Stomach (tissue), 4 donors: ENCODE results near the gene ACAT2.

Experiments
- CTCF ChIP-seq, 7 experiments: fragments of 450-650 bp in 4 of 7; fragments of 200-600 bp in 3 of 7; sonication (generic) in 3 of 7; IDR thresholded peaks; one replicate each; pipeline ENCODE4 v1.5.1; 2016 to 2019; ENCODE audit warnings: antibody characterized with exemption in 7 of 7, control low read depth in 2 of 7, mild to moderate bottlenecking in 1 of 7
- POLR2A ChIP-seq, 4 donors: fragments of 450-650 bp; IDR thresholded peaks; one replicate each; pipeline ENCODE4 v1.6.1; 2016; ENCODE audit warnings: antibody characterized with exemption in 4 of 4, control low read depth in 2 of 4, mild to moderate bottlenecking in 1 of 4, moderate library complexity in 1 of 4
- POLR2AphosphoS5 ChIP-seq, 3 donors: sonication (generic); formaldehyde crosslinking; IDR thresholded peaks; one replicate each; pipeline ENCODE4 v1.6.1; 2016; ENCODE audit warnings: antibody characterized with exemption in 3 of 3

- no peak for TF ChIP-seq CTCF (IDR thresholded peaks at IDR 0.05)
- no peak for TF ChIP-seq POLR2AphosphoS5 (IDR thresholded peaks at IDR 0.05)
- no peak for TF ChIP-seq POLR2A (IDR thresholded peaks at IDR 0.05)
These were observed 16.8 kb upstream of the ACAT2 start for GRCh38 chr6:159745081-159745480.
